HG03095 (cell line): ENCODE results near the gene MRGPRD.

Experiments
- ATAC-seq: cut with Tn5 transposase; IDR thresholded peaks from one replicate; pipeline ENCODE4 v1.9.1; 2021; ENCODE audit warnings: moderate library complexity; ENCODE audit not compliant: unreplicated experiment

The MRGPRD gene

DNA sequence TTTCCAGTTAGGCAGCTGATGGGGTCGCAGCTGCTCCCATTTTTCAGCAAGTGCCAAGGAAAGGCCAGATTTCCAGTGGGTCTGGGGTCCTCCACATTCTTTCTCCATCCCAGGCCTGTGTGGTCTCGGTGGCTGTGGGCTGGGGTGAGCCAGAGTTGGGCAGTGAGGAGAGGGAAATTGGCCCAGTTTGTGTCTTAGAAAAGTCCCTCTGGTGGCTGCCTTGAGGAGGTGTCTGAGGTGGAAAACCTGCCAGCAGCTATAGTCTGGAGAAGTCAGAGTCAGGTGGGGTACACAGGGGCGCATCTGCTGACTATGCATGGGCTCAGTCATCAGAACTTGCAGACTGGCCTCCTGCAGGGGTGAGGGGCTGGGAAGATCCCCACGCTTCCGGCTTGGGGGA is 30.5 kb downstream of the MRGPRD start:
- ATAC-seq = no peak

DNA sequence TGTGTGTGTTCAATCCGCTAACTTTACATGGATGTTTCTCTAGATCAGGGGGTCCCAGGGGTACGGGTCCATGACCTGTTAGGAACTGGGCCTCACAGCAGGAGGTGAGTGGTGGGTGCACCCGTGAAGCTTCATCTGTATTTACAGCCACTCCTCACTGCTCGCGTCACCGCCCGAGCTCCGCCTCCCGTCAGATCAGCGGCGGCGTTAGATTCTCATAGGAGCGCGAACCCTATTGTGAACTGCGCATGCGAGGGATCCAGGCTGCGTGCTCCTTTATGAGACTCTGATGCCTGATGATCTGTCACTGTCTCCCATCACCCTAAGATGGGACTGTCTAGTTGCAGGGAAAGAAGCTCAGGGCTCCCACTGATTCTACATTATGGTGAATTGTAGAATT is 31.9 kb downstream of the MRGPRD start:
- no peak for ATAC-seq

DNA sequence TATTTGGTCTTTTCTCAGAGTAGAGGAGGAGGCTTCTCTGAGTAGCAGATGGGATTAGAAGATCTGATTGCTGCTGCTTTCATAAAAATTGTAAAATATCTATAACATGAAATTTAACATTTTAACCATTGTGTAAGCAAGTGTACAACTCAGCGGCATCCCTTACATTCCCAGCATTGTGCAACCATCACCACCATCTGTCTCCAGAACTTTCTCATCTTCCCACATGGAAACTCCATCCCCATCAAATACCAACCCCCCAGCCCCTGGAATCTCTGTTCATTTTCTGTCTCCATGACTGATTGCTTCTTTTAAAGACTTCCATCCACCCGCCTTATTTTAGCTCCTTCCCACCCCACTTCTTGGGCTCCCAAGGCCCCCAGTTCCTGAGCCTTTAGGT is 32.3 kb downstream of the MRGPRD start:
- ATAC-seq = no peak

- ATAC-seq = no peak
Measured at GRCh38 chr11:68947151-68947550, 33.6 kb downstream of the MRGPRD start.

DNA sequence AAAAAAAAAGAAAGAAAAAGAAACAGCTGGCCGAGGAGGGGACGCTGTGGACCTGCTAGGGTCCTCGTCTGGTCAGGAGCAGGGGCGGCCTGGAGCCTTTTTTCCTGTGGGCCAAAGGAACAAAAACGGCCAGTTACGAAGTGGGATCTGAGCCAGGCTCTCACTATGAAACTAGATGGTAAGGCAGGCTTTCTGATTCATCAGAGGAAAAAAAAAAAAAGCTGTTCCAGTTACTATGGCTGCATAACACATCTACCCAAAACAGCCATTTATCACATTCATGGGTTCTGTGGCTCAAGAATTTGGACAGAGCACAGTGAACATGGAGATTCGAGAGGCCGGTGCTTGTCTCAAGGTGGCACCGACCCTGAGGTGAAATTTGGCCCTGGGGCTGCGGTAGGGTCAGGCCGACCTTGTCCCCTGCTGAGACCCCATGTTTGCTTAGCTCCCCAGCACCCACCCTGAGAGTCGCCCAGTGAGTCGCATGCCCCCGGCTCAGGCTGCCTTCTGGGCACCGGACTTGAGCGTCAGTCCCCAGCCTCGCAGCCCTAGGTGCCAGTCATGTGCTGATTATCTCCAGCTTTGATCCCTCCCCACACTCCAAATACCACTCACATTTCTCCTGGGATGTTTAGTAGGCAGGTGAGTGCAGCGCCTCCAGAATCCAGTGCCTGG is 34.2 kb downstream of the MRGPRD start:
- no peak for ATAC-seq

DNA sequence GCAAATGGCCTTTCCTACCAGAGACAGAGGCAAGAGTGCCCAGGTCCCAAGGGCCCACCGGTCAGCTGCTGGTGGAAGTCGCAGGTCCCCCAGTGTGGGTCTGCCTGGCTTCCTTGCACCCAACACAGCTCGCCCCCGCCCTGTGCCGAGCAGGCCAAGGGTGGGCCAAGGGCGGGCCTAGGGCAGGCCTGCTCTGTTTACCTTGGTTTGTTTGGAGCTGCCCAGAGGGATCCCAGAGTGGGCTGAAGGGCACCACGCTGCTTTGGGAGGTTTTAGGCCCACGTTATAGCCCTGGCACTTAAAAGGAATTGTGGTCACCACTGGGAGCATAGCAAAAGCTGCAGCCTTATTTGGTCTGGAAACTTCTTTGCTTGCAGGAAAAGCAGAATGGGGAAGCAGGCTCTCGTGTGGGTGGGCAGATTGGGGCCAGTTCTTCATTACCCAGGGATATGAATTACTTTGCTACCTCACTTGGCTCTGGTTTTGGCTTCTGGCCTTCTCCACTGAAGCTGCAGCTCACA is 38.0 kb downstream of the MRGPRD start:
- no peak for ATAC-seq

- ATAC-seq = no peak
Measured at GRCh38 chr11:68942095-68942620, 38.6 kb downstream of the MRGPRD start.

GRCh38 chr11:68941324-68942094 is 39.3 kb downstream of the MRGPRD start:
- ATAC-seq = no peak

- no peak for ATAC-seq
Measured at GRCh38 chr11:68940651-68941323, 40.0 kb downstream of the MRGPRD start.

DNA sequence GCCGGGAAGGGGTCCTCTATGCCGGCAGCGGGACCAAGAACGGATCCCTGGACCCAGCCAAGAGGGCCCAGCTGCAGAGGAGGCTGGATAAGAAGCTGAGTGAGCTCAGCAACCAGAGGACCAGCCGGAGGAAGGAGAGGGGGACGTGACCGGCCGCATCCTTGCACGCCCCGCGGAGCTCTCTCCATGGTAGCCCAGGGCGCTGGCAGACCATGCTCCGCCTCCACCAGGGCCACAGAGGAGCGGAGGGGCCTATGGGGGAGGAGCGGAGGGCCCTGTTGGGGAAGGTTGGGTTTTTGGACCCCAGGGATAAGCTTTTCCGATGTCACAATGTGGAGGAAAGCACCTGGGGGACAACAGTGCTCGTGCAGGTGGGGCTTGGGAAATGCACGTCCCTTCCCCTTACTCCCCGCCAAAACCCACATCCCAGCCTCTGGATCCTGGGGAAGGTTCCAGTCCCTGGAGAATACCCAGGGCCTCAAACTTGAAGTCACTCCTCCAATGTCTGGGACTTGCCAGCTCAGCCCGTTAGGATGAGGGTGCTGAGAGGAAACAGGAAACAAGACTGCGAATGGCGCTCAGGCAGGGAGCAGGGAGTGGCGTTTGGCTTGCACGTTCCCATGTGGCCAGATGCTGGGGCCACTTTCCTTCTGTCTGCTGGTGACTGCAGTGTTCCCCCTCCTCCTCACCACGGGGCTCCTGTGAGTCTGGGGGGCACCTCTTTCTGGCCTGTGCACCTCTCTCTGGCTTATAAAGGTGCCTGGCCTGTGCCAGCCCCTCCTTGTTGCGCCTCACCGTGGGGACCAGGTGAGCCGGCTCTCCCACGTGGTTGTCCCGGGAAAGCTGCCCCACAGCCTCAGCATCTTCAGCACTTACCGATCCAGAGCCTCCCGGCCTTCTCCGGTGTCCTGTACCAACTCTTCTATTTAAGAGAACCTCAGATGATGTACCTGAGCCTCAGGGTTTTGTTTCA is 40.9 kb downstream of the MRGPRD start:
- no peak for ATAC-seq

DNA sequence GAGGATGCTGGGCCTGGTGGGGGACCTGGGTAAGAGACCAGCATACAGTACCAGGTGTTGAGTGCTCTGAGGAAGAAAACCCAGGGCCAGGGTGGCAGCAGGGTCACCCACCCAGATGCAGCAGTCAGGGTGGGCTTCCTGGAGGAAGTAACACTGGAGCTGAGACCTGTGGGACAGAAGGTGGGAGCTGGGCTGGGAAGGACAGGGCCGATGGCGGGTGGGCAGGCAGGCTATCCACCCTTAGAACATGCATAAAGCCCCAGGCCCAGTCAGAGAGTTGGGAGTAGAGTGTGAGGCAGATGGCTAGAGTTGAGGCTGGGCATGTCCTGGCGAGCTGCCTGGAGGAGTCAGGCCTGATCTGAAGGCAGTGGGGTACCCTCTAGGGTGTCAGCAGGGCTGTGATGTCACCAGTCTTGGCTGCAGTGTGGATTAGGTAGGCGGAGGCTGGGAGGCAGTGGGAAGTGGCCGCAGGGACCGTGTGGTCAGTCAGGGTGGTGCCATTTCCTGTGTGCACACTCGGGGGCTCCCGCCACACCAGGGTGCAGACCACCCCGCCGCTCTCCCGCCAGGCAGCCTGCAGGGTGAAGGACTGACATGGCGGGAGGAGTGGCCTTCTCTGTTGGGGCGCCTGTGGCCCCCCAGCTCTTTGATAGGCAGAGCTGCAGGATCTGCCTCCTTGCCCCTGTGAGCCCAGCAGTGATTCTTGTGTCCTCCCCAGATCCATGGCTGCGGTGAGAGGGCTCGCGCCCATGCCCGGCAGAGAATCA is 41.8 kb downstream of the MRGPRD start:
- ATAC-seq = no peak

DNA sequence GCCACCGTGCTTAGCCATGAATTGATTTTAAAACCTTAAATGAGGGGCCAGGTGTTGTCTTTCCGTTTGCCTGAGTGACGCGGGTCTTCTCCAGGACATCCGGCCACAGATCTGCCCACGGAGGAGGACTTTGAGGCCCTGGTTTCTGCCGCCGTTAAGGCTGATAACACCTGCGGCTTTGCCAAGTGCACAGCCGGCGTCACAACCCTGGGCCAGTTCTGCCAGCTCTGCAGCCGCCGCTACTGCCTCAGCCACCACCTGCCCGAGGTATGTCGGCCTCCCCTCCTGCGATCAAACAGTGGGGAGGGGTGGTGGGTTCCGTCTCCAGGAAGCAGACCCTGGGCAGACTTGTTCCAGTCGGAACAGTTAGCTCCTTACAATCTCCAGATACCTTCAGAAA is 42.7 kb downstream of the MRGPRD start:
- ATAC-seq = no peak

GRCh38 chr11:68936676-68937620 is 43.8 kb downstream of the MRGPRD start:
- ATAC-seq = no peak

DNA sequence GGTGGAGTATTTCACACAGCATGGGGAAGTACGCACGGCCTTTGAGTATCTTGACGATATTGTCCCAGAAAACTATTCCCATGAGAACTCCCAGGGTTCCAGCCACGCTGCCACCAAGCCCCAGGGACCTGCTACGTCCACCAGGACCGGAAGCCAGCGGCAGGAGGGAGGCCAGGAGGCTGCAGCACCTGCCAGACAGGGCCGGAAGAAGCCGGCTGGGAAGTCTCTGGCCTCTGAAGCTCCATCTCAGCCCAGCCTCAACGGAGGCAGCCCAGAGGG is 44.5 kb downstream of the MRGPRD start:
- no peak for ATAC-seq

GRCh38 chr11:68935516-68936357 is 45.0 kb downstream of the MRGPRD start:
- no peak for ATAC-seq

DNA sequence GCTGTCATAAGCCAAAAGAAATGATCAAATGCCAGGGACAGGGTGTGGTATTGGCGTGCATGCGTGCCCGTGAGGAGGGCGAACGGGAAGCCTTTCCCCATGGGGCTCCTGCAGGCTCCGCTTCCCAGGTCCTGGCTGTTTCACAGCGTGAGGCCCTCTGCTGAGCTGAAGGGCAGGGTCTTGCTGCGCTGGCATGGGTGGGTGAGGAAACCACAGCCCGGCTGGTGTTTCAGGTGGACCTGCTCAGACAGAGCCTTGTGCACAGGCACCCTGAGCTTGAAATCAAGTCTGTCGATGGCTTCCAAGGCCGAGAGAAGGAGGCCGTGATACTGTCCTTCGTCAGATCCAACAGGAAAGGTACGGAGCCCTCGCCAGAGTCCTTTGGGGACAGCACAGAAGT is 45.7 kb downstream of the MRGPRD start:
- no peak for ATAC-seq

DNA sequence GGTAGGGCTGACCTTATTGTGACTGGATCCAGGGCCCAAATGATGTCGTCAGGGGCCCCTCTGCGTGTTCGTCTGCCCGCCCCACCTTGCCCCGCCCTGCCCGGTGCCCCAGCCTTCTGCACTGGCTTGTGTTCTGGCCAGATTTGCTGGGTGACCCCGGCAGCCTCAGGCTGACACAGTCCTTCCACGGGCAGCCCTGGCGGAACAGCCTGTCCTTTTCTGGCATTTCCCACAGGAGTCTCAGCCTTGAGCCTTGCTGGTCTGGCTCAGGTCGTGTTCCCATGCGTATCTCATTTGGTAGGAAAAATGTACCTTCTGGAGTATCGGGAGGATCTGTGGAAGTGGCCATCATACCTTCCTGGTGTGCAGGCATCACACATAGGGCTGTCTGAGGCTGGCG is 46.1 kb downstream of the MRGPRD start:
- ATAC-seq = no peak

- ATAC-seq = no peak
Measured at GRCh38 chr11:68934321-68934645, 46.5 kb downstream of the MRGPRD start.
